ENCODE measurements around the gene HOXA5.

HOXA5 gene

GRCh38 chr7:27116031-27116961 lies 27.2 kb downstream of the HOXA5 start:
- DNase-seq, result no peak

DNA sequence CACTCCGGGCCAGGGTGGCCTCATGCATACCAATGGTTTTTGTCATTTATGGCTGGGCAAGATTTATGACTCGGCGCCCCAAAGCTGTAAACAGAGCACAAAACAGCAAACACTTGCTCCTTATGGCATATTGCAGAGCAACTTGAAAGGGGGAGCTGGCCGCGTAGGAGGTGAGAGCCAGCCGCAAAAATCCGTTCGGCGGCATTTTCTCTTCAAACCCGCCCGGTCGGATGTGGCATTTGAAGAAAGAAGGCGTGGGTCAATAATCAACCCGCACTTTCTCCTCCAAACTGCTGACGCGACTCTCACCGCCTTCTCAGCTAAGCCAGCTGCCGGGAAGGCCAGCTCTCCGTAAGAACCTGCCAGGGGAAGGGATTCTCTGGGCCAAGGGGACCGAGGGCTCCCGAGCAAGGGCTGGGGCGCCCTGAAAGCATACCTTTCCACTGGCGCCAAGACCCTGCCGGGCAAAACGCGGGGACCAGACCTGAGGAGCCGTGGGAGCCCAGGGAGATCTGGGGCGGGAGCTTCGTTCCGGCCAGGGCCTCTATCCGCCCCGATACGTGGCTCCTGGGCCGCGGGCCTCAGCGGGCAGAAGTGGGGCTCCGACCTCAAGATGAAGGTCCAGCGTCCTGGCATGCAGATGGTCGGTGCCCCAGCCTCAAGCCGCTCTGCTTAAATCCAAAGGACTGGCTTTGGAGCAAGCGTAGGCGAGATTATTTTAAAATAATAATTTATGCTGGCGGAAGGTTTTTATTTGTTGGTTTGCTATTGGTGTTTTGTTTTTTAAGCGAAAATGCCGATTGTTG lies 28.1 kb downstream of the HOXA5 start:
- DNase-seq, result peak; percentile 47

DNA sequence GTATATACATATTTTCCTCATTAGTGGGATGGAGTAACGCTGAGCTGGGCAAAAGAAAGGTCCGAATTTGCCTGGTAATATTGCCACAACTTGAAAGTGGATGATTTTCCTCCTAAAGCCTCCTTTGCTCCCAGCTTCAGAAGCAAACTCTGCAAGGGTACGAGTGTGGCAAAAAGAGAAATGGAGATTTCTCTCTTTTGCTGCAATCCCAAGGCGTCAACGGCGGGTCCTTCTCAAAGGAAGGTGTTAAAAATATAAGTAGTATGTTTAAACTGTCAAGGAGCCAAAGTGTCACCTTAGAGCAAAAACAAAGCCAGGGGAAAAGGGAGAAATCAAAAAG lies 28.6 kb downstream of the HOXA5 start:
- no peak for DNase-seq

GRCh38 chr7:27113991-27114769 lies 29.3 kb downstream of the HOXA5 start:
- DNase-seq, result peak; percentile 65

DNA sequence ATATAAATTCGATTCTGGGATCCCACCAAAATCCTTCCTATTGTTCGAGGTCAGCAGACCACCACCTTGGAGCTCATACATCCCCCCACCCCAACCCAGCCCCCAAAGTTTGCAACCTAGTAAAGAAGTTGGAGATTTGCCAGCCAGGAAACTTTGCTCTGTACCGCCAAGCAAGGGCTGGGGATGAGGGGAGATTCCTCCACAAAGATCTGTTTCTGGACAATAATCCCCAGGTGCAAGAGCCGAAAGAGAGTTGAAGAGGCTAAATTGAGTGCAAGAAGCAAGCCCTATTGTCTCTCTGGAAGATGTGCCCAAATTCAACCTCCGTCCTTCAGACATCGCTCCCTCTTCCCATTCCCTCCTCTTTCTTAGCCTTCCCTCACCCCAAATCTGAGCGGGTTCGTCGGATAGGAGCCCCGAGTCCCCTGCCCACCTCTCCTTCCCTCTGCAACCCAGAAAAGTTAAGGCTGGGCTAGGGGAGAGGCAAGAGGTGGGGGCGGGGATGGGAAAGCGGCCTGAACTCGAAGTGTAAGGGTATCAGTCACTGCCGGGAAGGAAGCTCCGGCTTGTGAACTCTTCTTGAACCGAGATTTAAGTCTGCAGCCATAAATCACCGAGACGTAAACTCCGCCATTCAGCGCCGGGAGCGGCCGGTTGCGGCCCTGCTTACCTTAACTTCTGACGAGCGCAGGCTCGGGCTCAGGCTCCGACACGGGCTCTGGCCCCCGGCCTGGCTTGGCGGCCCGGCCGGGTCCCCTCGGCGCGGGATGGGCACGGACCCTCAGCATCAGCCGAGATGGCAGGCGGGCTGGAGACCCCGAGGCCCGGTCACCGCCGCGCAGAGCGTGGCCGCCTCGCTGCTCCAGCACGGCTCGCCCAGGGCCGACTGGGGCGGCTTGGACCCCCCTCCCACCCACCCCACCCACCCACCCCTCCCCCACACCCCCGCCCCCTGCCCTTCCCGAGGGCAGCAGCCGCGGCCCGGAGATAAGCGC lies 30.2 kb downstream of the HOXA5 start:
- peak; percentile 86 for DNase-seq

GRCh38 chr7:27112361-27112760 lies 31.1 kb downstream of the HOXA5 start:
- no peak for DNase-seq

- DNase-seq, result no peak
Measured at GRCh38 chr7:27111751-27112277, 31.7 kb downstream of the HOXA5 start.

GRCh38 chr7:27111042-27111750 lies 32.3 kb downstream of the HOXA5 start:
- DNase-seq, result peak; percentile 91

GRCh38 chr7:27110186-27111031 lies 33.1 kb downstream of the HOXA5 start:
- DNase-seq, result peak; percentile 92

- DNase-seq, result no peak
Measured at GRCh38 chr7:27109466-27110185, 33.9 kb downstream of the HOXA5 start.

DNA sequence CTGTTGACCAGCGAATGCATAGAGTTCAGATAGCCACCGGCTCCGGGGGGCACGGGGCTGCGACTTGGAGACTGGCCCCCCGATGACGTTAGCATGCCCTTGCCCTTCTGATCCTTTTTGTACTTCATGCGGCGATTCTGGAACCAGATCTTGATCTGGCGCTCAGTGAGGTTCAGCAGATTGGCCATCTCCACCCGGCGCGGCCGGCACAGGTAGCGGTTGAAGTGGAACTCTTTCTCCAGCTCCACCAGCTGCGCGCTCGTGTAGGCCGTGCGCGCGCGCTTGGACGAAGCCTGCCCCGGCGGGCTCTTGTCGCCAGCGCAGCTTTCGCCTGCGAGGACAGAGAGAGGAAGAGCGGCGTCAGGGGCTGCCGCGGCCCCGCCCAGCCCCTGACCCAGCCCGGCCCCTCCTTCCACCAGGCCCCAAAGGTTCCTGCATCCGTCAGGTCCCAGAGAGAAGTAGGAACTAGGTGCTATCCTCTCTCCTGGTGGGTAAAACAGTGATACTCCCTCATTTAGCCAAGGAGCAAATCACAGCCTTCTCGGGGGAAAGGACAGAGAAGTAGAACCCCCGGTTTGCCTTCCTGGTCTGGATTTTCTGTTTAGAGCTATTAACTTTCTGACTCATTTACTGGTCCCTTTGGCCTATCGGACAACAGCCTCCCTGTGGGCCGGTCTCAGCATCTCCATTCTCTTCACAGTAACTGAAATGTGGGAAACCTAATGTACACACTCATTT lies 34.9 kb downstream of the HOXA5 start:
- DNase-seq, result peak; percentile 48

- no peak for DNase-seq
Measured at GRCh38 chr7:27107391-27108381, 35.8 kb downstream of the HOXA5 start.

DNA sequence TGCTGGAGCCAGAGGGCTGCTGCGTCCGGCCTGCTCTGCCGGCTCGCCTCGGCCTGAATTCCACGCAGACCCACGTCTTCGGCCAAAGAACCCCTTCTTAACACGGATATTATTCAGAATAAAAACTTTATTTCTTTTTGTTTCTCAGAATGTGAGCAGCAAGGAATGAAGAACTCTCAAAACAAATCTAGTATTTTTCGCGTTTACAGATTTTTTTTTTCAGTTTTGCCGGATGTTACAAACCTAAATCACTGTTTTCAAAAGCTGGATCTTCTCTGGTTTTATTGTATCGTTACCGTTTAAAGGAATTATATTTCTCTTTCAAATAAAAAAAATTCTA lies 36.6 kb downstream of the HOXA5 start:
- no peak for DNase-seq

GRCh38 chr7:27106181-27106900 lies 37.1 kb downstream of the HOXA5 start:
- DNase-seq, result no peak

- no peak for DNase-seq
Measured at GRCh38 chr7:27105301-27106031, 38.0 kb downstream of the HOXA5 start.

Data from fibroblast of upper back skin (primary cell).